H1 (cell line): Measurements from ENCODE around the gene ANKRD6. TPM values are rescaled to one million over a fixed set of nuclear protein-coding genes. Genes with fewer than 3 reads are reported as not detected.

Experiments
- polyA plus RNA-seq, 7 experiments: library from polyadenylated mRNA; depleted of rRNA in 3 of 7; stranded (reverse) in 5 of 7; unstranded in 2 of 7; fragments of >200 nt in 5 of 7; fragments of 200-250 nt in 2 of 7; gene quantifications; 1 replicate in 5 of 7; 2 replicates in 1 of 7; 4 replicates in 1 of 7; pipeline versions ENCODE4 v1.2.1 to v1.2.3, GENCODE V29; 2011 to 2013; ENCODE audit warnings: missing spikeins in 2 of 7, mixed read lengths in 2 of 7
- total RNA-seq: library from RNA; stranded (reverse); fragmentation: NEBNext Ultra II Directional; extraction: Animal tissue kit (Norgen Biotek cat#: 25700); gene quantifications from 2 replicates; pipeline ENCODE4 v1.2.1, GENCODE V29; 2021
- TF ChIP-seq, protein P1 (sequence below): fragments of 300-600 bp; sonication (generic); IDR thresholded peaks from 2 replicates; pipeline ENCODE4 v1.7.1; 2012; ENCODE audit warnings: low read length, moderate library complexity, mild to moderate bottlenecking, inconsistent platforms; ENCODE audit not compliant: insufficient replicate concordance

ANKRD6 gene
- total and polyA plus RNA-seq, 2 of the 8 experiments (the other 6 are each of a cell fraction or from before 2014, with no cell fraction given): 5.9 to 12.8 TPM

DNA sequence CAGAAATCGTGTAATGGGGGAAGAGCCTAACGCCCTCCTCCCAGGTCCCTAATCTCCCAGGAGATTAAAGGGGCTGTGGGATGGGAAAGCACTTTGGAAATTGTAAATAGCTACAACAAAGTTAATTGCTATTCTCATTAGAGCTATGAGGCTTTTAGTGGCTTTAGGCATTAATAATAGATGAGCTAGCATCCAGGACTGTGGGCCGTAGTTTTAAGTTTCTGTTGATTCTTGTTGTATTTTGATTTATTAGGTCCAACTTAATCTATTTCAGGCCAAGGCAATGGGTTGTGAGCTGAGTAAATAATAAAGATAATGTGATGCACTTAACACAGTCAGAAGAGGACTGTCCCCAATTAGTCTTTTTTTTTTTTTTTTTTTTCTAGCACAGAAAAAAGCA, 67.7 kb downstream of the ANKRD6 start (continued):
- TF ChIP-seq, protein P1, sequence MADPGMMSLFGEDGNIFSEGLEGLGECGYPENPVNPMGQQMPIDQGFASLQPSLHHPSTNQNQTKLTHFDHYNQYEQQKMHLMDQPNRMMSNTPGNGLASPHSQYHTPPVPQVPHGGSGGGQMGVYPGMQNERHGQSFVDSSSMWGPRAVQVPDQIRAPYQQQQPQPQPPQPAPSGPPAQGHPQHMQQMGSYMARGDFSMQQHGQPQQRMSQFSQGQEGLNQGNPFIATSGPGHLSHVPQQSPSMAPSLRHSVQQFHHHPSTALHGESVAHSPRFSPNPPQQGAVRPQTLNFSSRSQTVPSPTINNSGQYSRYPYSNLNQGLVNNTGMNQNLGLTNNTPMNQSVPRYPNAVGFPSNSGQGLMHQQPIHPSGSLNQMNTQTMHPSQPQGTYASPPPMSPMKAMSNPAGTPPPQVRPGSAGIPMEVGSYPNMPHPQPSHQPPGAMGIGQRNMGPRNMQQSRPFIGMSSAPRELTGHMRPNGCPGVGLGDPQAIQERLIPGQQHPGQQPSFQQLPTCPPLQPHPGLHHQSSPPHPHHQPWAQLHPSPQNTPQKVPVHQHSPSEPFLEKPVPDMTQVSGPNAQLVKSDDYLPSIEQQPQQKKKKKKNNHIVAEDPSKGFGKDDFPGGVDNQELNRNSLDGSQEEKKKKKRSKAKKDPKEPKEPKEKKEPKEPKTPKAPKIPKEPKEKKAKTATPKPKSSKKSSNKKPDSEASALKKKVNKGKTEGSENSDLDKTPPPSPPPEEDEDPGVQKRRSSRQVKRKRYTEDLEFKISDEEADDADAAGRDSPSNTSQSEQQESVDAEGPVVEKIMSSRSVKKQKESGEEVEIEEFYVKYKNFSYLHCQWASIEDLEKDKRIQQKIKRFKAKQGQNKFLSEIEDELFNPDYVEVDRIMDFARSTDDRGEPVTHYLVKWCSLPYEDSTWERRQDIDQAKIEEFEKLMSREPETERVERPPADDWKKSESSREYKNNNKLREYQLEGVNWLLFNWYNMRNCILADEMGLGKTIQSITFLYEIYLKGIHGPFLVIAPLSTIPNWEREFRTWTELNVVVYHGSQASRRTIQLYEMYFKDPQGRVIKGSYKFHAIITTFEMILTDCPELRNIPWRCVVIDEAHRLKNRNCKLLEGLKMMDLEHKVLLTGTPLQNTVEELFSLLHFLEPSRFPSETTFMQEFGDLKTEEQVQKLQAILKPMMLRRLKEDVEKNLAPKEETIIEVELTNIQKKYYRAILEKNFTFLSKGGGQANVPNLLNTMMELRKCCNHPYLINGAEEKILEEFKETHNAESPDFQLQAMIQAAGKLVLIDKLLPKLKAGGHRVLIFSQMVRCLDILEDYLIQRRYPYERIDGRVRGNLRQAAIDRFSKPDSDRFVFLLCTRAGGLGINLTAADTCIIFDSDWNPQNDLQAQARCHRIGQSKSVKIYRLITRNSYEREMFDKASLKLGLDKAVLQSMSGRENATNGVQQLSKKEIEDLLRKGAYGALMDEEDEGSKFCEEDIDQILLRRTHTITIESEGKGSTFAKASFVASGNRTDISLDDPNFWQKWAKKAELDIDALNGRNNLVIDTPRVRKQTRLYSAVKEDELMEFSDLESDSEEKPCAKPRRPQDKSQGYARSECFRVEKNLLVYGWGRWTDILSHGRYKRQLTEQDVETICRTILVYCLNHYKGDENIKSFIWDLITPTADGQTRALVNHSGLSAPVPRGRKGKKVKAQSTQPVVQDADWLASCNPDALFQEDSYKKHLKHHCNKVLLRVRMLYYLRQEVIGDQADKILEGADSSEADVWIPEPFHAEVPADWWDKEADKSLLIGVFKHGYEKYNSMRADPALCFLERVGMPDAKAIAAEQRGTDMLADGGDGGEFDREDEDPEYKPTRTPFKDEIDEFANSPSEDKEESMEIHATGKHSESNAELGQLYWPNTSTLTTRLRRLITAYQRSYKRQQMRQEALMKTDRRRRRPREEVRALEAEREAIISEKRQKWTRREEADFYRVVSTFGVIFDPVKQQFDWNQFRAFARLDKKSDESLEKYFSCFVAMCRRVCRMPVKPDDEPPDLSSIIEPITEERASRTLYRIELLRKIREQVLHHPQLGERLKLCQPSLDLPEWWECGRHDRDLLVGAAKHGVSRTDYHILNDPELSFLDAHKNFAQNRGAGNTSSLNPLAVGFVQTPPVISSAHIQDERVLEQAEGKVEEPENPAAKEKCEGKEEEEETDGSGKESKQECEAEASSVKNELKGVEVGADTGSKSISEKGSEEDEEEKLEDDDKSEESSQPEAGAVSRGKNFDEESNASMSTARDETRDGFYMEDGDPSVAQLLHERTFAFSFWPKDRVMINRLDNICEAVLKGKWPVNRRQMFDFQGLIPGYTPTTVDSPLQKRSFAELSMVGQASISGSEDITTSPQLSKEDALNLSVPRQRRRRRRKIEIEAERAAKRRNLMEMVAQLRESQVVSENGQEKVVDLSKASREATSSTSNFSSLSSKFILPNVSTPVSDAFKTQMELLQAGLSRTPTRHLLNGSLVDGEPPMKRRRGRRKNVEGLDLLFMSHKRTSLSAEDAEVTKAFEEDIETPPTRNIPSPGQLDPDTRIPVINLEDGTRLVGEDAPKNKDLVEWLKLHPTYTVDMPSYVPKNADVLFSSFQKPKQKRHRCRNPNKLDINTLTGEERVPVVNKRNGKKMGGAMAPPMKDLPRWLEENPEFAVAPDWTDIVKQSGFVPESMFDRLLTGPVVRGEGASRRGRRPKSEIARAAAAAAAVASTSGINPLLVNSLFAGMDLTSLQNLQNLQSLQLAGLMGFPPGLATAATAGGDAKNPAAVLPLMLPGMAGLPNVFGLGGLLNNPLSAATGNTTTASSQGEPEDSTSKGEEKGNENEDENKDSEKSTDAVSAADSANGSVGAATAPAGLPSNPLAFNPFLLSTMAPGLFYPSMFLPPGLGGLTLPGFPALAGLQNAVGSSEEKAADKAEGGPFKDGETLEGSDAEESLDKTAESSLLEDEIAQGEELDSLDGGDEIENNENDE: no peak
